ENCODE data around the gene TRPM2. TPM values are rescaled to one million over a fixed set of nuclear protein-coding genes. Genes with fewer than 3 reads are reported as not detected.

TRPM2 gene
- total RNA-seq, 2 experiments from 2014 or later: 35.6 to 40.9 TPM

GRCh38 chr21:44458971-44459711 is 105.7 kb downstream of the TRPM2 start:
- DNase-seq: no peak
- Mint-ChIP-seq H3K4me1 (ENCODE audit: low read depth) (peaks cover 6% of the 10 kb centered on the region), H3K9me3 (ENCODE audit: insufficient read depth) (peaks cover 5% of the 10 kb centered on the region), H3K27me3 (ENCODE audit: low read depth) (peaks cover 5% of the 10 kb centered on the region), H3K36me3 (ENCODE audit: low read depth) (no peaks in the 10 kb centered on the region), H3K4me3 (no peak overlapping the region), H3K27ac (no peak overlapping the region)
- no peak for ATAC-seq
- POLR2A ChIA-PET: no interaction called here
- CTCF ChIA-PET: interaction anchor here (1.1 kb wide), 1 partner anchor 334 kb away, joined by 4 read pairs; no protein-coding TSS in a partner anchor

- CTCF ChIA-PET: interaction anchor here (1.1 kb wide), 1 partner anchor 334 kb away, joined by 4 read pairs; no protein-coding TSS in a partner anchor
- H3K36me3 Mint-ChIP-seq (ENCODE audit: low read depth): no peaks in the 10 kb centered on the region
- H3K27ac Mint-ChIP-seq: no peak overlapping the region
- DNase-seq: no peak
- no peaks in the 10 kb centered on the region for H3K27me3 Mint-ChIP-seq (ENCODE audit: low read depth)
- H3K4me3 Mint-ChIP-seq: no peak overlapping the region
- no peaks in the 10 kb centered on the region for H3K4me1 Mint-ChIP-seq (ENCODE audit: low read depth)
- no peak for ATAC-seq
- POLR2A ChIA-PET: no interaction called here
- H3K9me3 Mint-ChIP-seq (ENCODE audit: insufficient read depth): no peaks in the 10 kb centered on the region
Observed at GRCh38 chr21:44459712-44460440, 106.5 kb downstream of the TRPM2 start.

- H3K9me3 Mint-ChIP-seq (ENCODE audit: insufficient read depth): no peaks in the 10 kb centered on the region
- no peak for DNase-seq
- H3K27me3 Mint-ChIP-seq (ENCODE audit: low read depth): no peaks in the 10 kb centered on the region
- ATAC-seq: no peak
- H3K4me3 Mint-ChIP-seq: no peak overlapping the region
- ChIA-PET CTCF (no interaction called here), POLR2A (no interaction called here)
- no peak overlapping the region for H3K27ac Mint-ChIP-seq
- H3K4me1 Mint-ChIP-seq (ENCODE audit: low read depth): no peaks in the 10 kb centered on the region
- H3K36me3 Mint-ChIP-seq (ENCODE audit: low read depth): no peaks in the 10 kb centered on the region
Observed at GRCh38 chr21:44460441-44460755, 107.0 kb downstream of the TRPM2 start.

GRCh38 chr21:44461005-44461404 is 107.6 kb downstream of the TRPM2 start:
- H3K4me3 Mint-ChIP-seq: no peak overlapping the region
- H3K27me3 Mint-ChIP-seq (ENCODE audit: low read depth): no peaks in the 10 kb centered on the region
- no peaks in the 10 kb centered on the region for H3K9me3 Mint-ChIP-seq (ENCODE audit: insufficient read depth)
- POLR2A ChIA-PET: no interaction called here
- no peaks in the 10 kb centered on the region for H3K4me1 Mint-ChIP-seq (ENCODE audit: low read depth)
- CTCF ChIA-PET: no interaction called here
- DNase-seq: no peak
- H3K36me3 Mint-ChIP-seq (ENCODE audit: low read depth): no peaks in the 10 kb centered on the region
- ATAC-seq: no peak
- no peak overlapping the region for H3K27ac Mint-ChIP-seq

- DNase-seq: no peak
- Mint-ChIP-seq H3K9me3 (ENCODE audit: insufficient read depth) (no peaks in the 10 kb centered on the region), H3K4me3 (no peak overlapping the region), H3K4me1 (ENCODE audit: low read depth) (no peaks in the 10 kb centered on the region), H3K36me3 (ENCODE audit: low read depth) (no peaks in the 10 kb centered on the region), H3K27ac (no peak overlapping the region), H3K27me3 (ENCODE audit: low read depth) (no peaks in the 10 kb centered on the region)
- ATAC-seq: no peak
- ChIA-PET CTCF (no interaction called here), POLR2A (interaction anchor here (0.8 kb wide), 1 partner anchor 126 kb away, joined by 3 read pairs; no protein-coding TSS in a partner anchor)
Observed at GRCh38 chr21:44461464-44462001, 108.1 kb downstream of the TRPM2 start.

- ChIA-PET POLR2A (interaction anchor here (0.8 kb wide), 1 partner anchor 127 kb away, joined by 3 read pairs; no protein-coding TSS in a partner anchor), CTCF (no interaction called here)
- Mint-ChIP-seq H3K27me3 (ENCODE audit: low read depth) (no peaks in the 10 kb centered on the region), H3K9me3 (ENCODE audit: insufficient read depth) (no peaks in the 10 kb centered on the region), H3K27ac (no peak overlapping the region), H3K4me3 (no peak overlapping the region), H3K36me3 (ENCODE audit: low read depth) (no peaks in the 10 kb centered on the region), H3K4me1 (ENCODE audit: low read depth) (no peaks in the 10 kb centered on the region)
- no peak for ATAC-seq
- DNase-seq: no peak
Observed at GRCh38 chr21:44462086-44462833, 108.8 kb downstream of the TRPM2 start.

GRCh38 chr21:44462834-44463200 is 109.4 kb downstream of the TRPM2 start:
- POLR2A ChIA-PET: no interaction called here
- H3K9me3 Mint-ChIP-seq (ENCODE audit: insufficient read depth): no peaks in the 10 kb centered on the region
- ATAC-seq: no peak
- H3K27ac Mint-ChIP-seq: no peak overlapping the region
- CTCF ChIA-PET: no interaction called here
- H3K36me3 Mint-ChIP-seq (ENCODE audit: low read depth): no peaks in the 10 kb centered on the region
- H3K4me3 Mint-ChIP-seq: no peak overlapping the region
- no peaks in the 10 kb centered on the region for H3K27me3 Mint-ChIP-seq (ENCODE audit: low read depth)
- DNase-seq: no peak
- no peaks in the 10 kb centered on the region for H3K4me1 Mint-ChIP-seq (ENCODE audit: low read depth)

- Mint-ChIP-seq H3K27me3 (ENCODE audit: low read depth) (no peaks in the 10 kb centered on the region), H3K27ac (no peak overlapping the region), H3K4me3 (no peak overlapping the region), H3K36me3 (ENCODE audit: low read depth) (no peaks in the 10 kb centered on the region), H3K4me1 (ENCODE audit: low read depth) (no peaks in the 10 kb centered on the region), H3K9me3 (ENCODE audit: insufficient read depth) (no peaks in the 10 kb centered on the region)
- ATAC-seq: no peak
- POLR2A ChIA-PET: no interaction called here
- CTCF ChIA-PET: interaction anchor here (0.8 kb wide), 1 partner anchor 330 kb away, joined by 3 read pairs; no protein-coding TSS in a partner anchor
- no peak for DNase-seq
Observed at GRCh38 chr21:44463724-44464123, 110.3 kb downstream of the TRPM2 start.

- no peaks in the 10 kb centered on the region for H3K4me1 Mint-ChIP-seq (ENCODE audit: low read depth)
- CTCF ChIA-PET: no interaction called here
- H3K36me3 Mint-ChIP-seq (ENCODE audit: low read depth): no peaks in the 10 kb centered on the region
- no peak for DNase-seq
- H3K4me3 Mint-ChIP-seq: no peak overlapping the region
- POLR2A ChIA-PET: no interaction called here
- no peaks in the 10 kb centered on the region for H3K9me3 Mint-ChIP-seq (ENCODE audit: insufficient read depth)
- no peaks in the 10 kb centered on the region for H3K27me3 Mint-ChIP-seq (ENCODE audit: low read depth)
- ATAC-seq: no peak
- no peak overlapping the region for H3K27ac Mint-ChIP-seq
Observed at GRCh38 chr21:44464351-44464750, 110.9 kb downstream of the TRPM2 start.

GRCh38 chr21:44466351-44466954 is 113.0 kb downstream of the TRPM2 start:
- Mint-ChIP-seq H3K9me3 (ENCODE audit: insufficient read depth) (no peaks in the 10 kb centered on the region), H3K36me3 (ENCODE audit: low read depth) (no peaks in the 10 kb centered on the region), H3K4me1 (ENCODE audit: low read depth) (no peaks in the 10 kb centered on the region), H3K27me3 (ENCODE audit: low read depth) (peaks cover 3% of the 10 kb centered on the region), H3K27ac (no peak overlapping the region), H3K4me3 (no peak overlapping the region)
- ChIA-PET POLR2A (no interaction called here), CTCF (no interaction called here)
- no peak for ATAC-seq
- DNase-seq: no peak

- peaks cover 5% of the 10 kb centered on the region for H3K27me3 Mint-ChIP-seq (ENCODE audit: low read depth)
Observed at GRCh38 chr21:44466996-44467858, 113.8 kb downstream of the TRPM2 start.

More at GRCh38 chr21:44466996-44467858, 113.8 kb downstream of the TRPM2 start:
- Mint-ChIP-seq H3K4me1 (ENCODE audit: low read depth) (no peaks in the 10 kb centered on the region), H3K27ac (no peak overlapping the region), H3K4me3 (no peak overlapping the region), H3K36me3 (ENCODE audit: low read depth) (no peaks in the 10 kb centered on the region), H3K9me3 (ENCODE audit: insufficient read depth) (no peaks in the 10 kb centered on the region)
- CTCF ChIA-PET: no interaction called here
- ATAC-seq (no peak), DNase-seq (no peak)
- POLR2A ChIA-PET: no interaction called here
